Measurements from ENCODE around the gene RIMKLB. TPM values are rescaled to one million over a fixed set of nuclear protein-coding genes. Genes with fewer than 3 reads are reported as not detected.

Gene RIMKLB
- total and polyA plus RNA-seq, 2 of the 4 experiments (the other 2 are of a cell fraction): 12.5 to 18.8 TPM

DNA sequence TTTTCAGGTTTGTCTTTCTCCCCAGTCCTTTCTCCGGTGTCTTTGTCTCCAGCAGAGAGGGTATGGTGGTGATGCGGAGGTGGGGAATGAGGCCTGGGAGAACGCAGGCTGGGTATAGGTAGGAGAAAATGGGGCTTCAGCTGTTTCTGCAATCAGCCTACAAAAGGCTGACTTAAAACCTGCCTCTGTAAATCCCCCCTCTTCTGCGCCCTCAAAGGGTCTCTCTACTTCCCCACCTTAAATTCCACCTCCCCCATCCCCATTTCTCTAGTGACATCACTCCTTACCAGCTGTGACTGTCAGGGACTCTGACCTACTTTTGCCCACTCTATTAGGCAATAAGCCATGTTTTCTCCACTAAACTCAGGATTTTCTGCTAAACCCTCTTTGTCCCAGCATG lies 8.1 kb upstream of the RIMKLB start:
- Histone ChIP-seq H3K36me3 (ENCODE audit: control insufficient read depth, insufficient read depth, low read length) (no peaks in the 10 kb centered on the region), H2AFZ (replicated peaks; ENCODE audit: low read length, poor library complexity) (no peak overlapping the region), H2BK15ac (ENCODE audit: low read depth, low read length) (no peak overlapping the region), H2BK20ac (ENCODE audit: low read depth, low read length) (no peak overlapping the region), H4K5ac (ENCODE audit: low read depth, low read length) (no peak overlapping the region), H3K4me1 (ENCODE audit: control insufficient read depth, insufficient read depth, low read length) (no peaks in the 10 kb centered on the region), H3K4ac (ENCODE audit: low read depth, low read length) (no peak overlapping the region), H3K9me1 (ENCODE audit: insufficient read depth, low read length) (no peaks in the 10 kb centered on the region), H2BK120ac (ENCODE audit: low read depth, low read length) (no peak overlapping the region), H2AK5ac (ENCODE audit: low read depth, low read length) (no peak overlapping the region), H3K18ac (ENCODE audit: low read depth, low read length) (no peak overlapping the region), H3K27me3 (ENCODE audit: control insufficient read depth, insufficient read depth, low read length) (no peaks in the 10 kb centered on the region; the same call in none of the 2 replicates), H3K9me3 (ENCODE audit: control insufficient read depth, insufficient read depth, low read length) (no peaks in the 10 kb centered on the region), H3K79me1 (ENCODE audit: low read depth in 1 of 2, low read length in 2 of 2) (no peaks in the 10 kb centered on the region), H4K8ac (ENCODE audit: low read depth in 2 of 2, low read length in 2 of 2) (no peak overlapping the region), H3K4me3 (ENCODE audit: insufficient read depth, low read depth, low read length) (no peak overlapping the region), H3K4me2 (ENCODE audit: low read depth, low read length) (no peak overlapping the region), H2BK5ac (ENCODE audit: low read depth, low read length, poor library complexity, severe bottlenecking) (no peak overlapping the region), H4K91ac (ENCODE audit: insufficient read depth, low read depth, low read length) (no peak overlapping the region), H4K20me1 (ENCODE audit: insufficient read depth, low read length) (no peaks in the 10 kb centered on the region), H2AK9ac (replicated peaks; ENCODE audit: low read depth, low read length, poor library complexity) (no peak overlapping the region), H3K9ac (ENCODE audit: low read depth, low read length) (no peak overlapping the region), H3K23ac (ENCODE audit: low read depth, low read length) (no peak overlapping the region), H3K27ac (ENCODE audit: insufficient read depth, low read length) (no peak overlapping the region), H3K14ac (replicated peaks; ENCODE audit: low read depth, low read length) (no peak overlapping the region), H3K56ac (ENCODE audit: extremely low read depth, insufficient read depth, low read length) (no peak overlapping the region)
- in situ Hi-C loops (cut with MboI; ENCODE audit: low sequenced_read_pairs): no loop called here
- ATAC-seq (ENCODE audit: low read depth) (no peak), DNase-seq (no peak)
- ChIA-PET POLR2A (ENCODE audit: unreplicated experiment) (no interaction called here), CTCF (no interaction called here)
- TF ChIP-seq MAZ (IDR thresholded peaks at IDR 0.05; ENCODE audit: borderline replicate concordance, low read depth, low read length) (no peak), RCOR1 (IDR thresholded peaks at IDR 0.05; ENCODE audit: insufficient replicate concordance, low read length) (no peak), MXI1 (IDR thresholded peaks at IDR 0.05; ENCODE audit: borderline replicate concordance, low read depth, low read length) (no peak), SMC3 (IDR thresholded peaks at IDR 0.05; ENCODE audit: low read depth, low read length) (no peak)
- TF ChIP-seq, protein P1, sequence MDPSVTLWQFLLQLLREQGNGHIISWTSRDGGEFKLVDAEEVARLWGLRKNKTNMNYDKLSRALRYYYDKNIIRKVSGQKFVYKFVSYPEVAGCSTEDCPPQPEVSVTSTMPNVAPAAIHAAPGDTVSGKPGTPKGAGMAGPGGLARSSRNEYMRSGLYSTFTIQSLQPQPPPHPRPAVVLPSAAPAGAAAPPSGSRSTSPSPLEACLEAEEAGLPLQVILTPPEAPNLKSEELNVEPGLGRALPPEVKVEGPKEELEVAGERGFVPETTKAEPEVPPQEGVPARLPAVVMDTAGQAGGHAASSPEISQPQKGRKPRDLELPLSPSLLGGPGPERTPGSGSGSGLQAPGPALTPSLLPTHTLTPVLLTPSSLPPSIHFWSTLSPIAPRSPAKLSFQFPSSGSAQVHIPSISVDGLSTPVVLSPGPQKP (IDR thresholded peaks at IDR 0.05; ENCODE audit: borderline replicate concordance, low read depth, low read length): no peak
- TF ChIP-seq, protein P2, sequence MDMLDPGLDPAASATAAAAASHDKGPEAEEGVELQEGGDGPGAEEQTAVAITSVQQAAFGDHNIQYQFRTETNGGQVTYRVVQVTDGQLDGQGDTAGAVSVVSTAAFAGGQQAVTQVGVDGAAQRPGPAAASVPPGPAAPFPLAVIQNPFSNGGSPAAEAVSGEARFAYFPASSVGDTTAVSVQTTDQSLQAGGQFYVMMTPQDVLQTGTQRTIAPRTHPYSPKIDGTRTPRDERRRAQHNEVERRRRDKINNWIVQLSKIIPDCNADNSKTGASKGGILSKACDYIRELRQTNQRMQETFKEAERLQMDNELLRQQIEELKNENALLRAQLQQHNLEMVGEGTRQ (IDR thresholded peaks at IDR 0.05; ENCODE audit: low read depth, low read length): no peak
- BruUV-seq (replicated peaks): no TSS peak
- dilution Hi-C loops (cut with HindIII; ENCODE audit: low sequenced_read_pairs, unreplicated experiment): no loop called here
- WGBS, 2 experiments (ENCODE audit: extremely low coverage in 2 of 2, insufficient read length in 1 of 2): 57% methylated on average over 1 of the region's 4 CpGs; no CpG with 5 or more reads in 1 of the 2 experiments
- intact Hi-C loops (cut with micrococcal nuclease): no loop called here
